Right renal pelvis (tissue), 4 donors: ENCODE data around the gene GPATCH11. TPM values are rescaled to one million over a fixed set of nuclear protein-coding genes. Genes with fewer than 3 reads are reported as not detected.

Source experiments
- DNase-seq, 4 donors: peaks; one replicate each; pipeline ENCODE4 v3.0.0-alpha.2; 2013; ENCODE audit warnings: low read depth in 4 of 4, low spot score in 3 of 4, missing footprints in 1 of 4
- polyA plus RNA-seq, 4 donors: library from polyadenylated mRNA; unstranded; fragments of 120-200 nt; gene quantifications; one replicate each; pipeline ENCODE4 v1.2.1, GENCODE V29; 2013; ENCODE audit not compliant: insufficient read length in 4 of 4

Gene GPATCH11
- polyA plus RNA-seq: 10 to 100 TPM in 3 of 4 donors, 1 to 10 TPM in 1; 8.7 to 11.5 (median 10.4) TPM

DNA sequence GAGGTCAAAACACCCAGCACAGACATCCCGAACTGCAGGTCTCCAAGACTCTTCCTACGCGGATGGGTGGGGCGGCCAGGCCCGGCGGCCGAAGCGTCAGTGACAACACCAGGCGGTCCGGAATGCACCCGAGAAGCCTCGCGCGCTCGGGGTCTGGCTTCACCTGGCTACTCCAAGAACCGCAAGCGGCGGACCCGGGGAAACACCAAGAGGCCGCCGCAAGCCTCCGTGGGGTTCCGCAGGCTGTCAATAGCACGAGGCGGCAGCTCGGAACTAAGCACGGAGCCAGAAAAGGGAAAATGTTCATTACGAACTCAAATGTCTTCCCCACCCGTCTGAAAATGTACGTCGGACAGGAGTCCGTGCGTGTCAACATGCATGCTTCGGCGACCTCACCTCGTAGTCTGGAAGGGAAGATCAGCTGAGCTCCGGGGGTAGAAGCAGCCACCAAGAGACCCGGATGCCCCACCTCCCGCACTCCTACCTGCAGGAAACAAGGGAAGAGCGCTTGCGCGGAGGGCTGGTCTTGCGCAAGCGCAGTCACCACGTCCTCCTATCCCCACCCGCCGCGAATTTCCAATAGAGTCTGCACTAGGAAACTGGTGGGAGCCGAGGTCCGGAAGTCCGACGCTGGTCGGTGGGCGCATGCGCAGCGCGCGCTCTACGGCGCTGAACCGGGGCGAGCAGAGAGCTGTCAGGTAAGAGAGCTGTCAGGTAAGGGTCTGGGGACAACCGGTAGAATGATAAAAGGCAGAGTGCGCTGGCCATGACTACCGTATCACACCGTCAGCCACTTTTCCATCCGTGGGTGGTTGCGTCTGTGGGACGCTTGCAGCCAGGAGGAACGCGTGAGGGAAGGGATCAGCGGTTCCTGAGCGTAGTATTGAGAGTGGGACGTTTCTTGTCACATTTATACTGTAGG is at the start of gene GPATCH11, which contains the start of gene HEATR5B:
GPATCH11 (plus strand) TSS at position 646 of the 922 bp plus-strand sequence. CDS start 3,864 bp downstream, outside the sequence.
HEATR5B (minus strand) TSS at position 500 of the 922 bp plus-strand sequence. CDS start 958 bp downstream, outside the sequence.
- peak; percentile 94 to 97 (median 96) for DNase-seq

DNA sequence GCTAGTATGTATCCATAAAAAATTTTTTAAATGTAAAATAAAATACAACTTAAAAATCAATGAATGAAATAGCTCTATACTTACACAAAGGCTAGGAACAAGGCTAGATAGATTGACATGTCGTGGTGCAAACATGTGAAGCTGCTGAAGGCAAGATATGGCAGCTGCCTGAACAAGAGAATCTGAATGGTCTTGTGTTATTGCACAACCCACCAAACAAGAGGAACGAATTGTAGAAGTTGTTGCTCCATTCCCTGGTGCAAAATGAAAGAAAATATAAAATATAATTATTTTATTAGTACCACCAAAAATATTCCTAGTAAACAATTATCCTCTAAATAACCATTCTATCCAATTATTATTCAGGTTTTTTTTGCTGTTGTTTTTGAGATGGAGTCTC is 46.5 kb upstream of the GPATCH11 start:
- no peak for DNase-seq

DNA sequence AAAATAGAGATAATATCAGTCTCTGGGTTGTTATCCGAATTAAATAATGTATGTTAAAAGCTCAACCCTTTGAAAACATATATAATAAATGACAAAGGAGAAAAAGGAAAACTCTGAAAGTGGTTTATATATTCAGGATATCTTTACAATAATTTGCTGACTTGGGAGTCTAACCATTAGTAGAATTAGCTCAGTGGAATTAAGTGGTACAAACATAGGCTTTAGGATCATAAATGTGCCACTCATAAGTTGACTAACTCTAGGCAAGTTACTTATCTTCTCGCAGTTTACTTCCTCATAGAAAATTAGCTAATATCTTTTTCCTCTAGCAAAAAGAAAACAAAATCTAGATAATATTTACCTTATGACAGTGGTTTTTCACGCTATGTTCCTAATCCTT is 44.7 kb upstream of the GPATCH11 start:
- DNase-seq: no peak

DNA sequence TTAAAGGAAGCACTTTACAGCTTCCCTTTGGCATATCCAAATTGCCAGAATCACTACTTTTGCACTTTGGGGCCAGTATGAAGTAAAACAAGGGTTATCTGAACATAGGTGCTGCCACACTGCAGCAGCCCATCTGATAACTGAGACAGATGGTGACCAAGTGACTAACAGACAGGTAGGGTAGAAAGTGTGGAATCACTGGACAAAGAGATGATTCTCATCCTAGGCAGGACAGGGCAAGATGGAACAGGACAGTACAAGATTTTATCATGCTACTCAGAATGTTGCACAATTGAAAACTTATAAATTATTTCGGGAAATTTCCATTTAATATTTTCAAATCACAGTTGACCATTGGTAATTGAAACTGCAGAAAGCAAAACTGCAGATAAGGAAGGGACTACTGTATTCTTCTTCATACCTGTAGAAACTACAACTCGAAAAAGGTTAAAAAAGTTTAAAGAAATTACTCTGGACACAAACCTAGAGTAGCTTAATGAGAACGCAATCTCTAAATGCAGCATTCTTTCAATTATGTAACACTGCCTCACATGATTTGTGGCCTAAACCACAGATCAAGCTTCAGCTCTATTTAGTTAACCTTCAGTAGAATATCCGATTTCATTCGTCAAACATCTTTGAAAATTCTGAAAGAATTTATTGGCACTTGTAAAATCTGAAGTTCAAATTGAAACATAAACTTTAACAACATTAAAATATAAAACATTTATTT is 31.6 kb upstream of the GPATCH11 start:
- DNase-seq: no peak

DNA sequence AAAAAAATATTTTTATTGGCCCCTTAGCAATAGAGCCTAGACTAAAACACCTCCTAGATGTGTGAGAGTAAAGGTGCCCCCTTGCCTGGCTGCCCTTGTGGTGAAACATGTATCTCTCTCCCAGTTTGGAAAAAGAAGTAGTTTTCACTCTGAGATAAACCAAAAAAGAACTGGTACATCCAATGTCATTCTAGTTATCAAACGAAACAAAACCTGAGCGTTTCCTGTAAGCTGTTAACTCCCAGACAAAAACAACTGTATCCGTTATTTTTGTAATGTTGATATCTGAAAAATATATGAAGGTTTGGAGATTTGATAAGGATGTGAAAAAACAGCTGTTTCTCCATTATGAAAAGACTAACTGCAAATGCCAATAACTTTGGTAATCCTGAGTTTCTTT is 24.5 kb upstream of the GPATCH11 start:
- no peak for DNase-seq

DNA sequence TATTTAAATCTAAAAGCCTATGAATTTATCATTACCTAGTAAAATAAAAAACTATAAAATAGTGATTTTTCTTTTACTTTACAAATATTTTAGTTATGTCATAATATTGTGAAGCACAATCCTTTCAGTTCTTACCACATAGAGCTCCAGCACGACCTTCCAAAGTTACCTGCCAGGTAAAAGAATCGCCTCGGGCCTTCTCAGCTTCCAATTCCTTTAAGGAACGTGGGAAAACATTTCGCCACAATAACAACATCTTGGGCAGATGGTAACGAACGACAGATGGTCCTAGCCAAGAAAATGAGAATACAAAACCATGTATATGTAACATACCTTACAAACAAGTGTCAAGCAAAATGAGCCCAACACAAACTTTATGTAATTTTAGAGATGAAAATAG is 23.9 kb upstream of the GPATCH11 start:
- DNase-seq: no peak

DNA sequence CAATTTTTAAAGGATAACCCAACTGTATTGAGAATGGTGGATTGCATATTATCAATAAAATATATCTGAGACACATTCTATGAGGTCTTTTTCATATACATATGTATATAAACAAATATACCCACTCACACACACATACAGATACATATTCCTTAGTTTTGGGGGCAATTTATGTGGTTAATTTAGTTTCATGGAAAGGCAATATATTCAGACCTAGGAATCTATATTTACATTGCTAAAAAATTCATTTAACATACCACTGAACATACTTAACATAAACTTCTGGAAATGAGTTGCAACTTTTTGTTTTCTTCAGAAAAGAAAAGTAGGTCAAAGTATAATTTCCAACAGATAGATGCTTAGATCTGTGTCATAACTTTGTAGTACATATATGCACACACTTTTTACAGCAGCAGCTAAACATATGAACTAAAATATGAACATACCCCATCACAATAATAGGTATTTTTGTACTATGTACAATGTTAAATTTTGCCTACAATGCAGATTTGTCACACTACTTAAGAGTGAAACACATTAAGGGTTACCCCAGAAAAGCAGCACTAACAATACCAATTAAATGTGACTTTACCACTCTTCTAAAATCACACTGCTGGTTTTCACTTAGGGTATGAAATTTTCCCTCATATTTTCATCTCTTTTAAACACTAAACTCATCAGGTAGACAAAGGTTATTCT is 23.2 kb upstream of the GPATCH11 start:
- no peak for DNase-seq

DNA sequence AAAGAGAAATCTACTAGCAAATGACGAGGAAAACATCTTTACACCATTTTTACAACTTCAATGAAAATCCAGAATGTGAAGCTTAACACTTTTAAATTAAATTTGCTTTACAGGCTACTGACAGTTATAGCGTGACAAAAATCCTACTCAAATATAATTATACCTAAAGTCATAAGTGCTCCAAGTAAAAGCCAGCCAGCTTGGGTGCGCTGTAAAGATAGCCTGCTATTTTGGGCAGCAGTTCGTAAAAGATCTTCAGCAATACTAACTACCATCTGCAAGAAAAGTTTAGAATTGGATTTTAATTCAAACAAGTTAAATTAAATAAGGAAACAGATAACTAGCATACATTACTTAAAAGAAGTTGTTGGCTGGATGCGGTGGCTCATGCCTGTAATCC is 22.5 kb upstream of the GPATCH11 start:
- no peak for DNase-seq

DNA sequence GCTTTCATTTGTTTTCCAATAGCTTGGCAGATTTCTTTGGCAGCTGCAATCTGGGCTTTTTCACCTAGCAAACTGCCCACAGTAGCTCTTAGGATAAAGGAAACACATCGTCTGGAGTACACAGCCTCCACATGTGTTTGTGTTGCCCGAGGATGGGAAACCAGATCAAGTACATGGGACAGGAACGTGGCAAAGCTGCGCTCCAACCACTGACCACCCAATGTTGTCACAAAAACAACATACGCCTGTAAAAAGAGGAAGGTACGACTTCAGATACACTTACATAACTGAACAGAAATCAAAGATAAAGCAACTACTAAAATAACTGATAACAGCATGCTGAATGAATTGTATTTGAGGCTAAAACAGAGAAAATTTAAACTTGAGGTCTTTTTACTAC is 15.6 kb upstream of the GPATCH11 start:
- DNase-seq: no peak

DNA sequence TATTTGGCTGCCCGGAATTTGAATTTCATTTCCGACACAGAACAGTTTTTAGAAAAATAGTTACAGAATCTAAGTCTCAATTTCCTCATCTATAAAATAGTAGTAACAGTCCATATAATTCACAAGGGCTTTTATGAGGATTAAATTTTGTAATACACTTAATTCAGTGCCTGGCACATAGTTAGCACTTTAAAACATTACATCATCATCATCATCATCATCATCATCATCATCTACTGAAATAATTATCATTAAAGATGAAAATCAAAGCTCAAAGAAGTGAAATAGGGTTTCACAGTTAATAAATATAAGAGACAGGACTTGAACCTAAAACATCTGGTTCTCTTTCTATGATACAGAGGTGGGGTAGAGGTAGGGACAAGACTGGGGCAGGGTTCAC is 13.4 kb upstream of the GPATCH11 start:
- DNase-seq: no peak

DNA sequence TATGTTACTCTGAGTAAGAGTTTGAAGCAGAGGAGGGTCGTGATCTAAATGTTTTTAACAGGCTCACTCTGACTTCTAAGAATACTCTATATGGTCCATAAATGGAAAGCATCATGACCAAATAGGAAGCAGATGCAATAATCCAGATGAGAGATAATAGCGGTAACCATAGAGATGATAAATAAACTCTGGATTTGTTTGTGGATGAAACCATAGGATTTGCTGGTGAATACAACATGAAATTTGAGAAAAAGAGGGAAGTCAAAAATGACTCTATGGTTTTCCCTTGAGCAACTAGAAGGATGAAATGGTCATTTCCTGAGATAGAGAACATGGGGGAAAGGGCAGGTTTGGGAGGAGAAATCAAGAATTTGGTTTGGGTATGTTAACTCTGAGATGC is 4.1 kb upstream of the GPATCH11 start:
- DNase-seq: no peak

DNA sequence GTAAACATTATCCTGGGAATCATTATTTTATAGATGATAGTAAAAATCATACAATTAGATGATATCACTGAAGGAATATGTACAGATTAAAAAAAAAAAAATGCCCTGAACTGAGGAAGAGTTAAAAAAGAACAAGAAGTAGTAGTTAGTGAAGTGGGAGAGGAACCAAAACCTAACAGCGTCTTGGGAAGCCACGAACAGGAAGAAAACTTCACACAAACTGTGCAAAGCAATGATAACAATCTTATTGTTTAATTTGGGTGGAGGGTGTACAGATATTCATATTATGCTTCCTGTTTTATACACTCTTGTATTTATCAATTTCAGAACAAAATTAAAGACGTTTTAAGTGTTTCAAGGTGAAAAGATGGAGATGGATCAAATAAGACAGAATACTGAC is 3.6 kb upstream of the GPATCH11 start:
- no peak for DNase-seq

DNA sequence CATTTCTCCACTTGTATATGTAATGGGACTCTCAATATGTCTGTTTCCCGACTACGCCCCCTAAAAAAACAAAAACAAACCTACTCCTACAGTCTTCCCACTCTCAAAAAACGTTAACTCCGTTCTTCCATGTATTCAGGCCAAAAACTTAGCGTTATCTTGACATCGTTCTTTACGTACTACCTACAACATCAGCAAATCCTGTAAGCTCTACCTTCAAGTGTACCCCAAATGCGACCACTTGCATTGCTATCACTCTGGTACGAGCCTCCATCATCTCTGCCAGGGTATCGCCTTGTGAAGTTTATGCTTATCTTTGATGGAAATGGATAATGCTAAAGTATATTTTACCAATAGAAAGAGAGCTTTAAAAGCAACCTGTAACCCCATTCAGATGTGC is 479 bp downstream of the GPATCH11 start:
- no peak for DNase-seq

DNA sequence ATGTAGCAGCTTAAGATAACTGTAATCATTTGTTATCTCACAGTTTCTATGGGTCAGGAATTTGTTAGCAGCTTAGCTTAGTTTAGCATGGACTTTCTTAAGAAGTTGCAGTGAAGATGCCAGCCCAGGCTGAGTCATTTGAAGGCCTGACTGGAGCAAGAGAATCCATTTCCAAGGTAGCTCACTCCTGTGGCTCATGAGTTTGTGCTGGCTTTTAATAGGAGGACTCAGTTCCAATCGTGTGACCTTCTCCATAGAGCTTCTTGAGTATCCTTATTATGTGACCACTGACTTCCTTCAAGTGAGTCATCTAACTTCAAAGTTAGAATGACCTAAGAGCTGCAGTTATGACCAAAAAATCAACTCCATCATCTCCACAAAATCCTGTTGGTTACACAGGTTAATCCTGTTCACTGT is 1.4 kb downstream of the GPATCH11 start:
- no peak for DNase-seq

DNA sequence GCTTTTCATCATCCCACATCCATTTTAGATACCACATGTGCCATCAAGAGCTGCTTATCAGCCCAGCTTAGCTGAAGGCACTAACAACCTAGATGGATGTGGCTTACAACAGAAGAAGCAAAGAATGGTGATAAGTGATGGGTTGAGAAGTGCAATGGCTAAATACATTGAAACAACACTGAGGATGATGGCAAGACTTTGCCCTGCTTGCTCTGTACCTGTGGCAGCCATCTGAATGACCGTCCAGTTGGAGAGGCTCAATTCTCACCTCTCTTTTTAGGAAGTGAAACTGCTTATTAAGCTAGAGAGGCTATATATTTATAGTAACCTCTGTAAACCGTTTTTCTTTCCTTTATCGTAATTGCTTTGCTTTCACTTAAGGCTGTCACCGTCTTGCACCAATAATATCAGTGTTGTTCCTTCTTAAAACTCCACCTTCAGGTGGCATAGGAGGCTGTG is 5.7 kb downstream of the GPATCH11 start:
- no peak for DNase-seq

DNA sequence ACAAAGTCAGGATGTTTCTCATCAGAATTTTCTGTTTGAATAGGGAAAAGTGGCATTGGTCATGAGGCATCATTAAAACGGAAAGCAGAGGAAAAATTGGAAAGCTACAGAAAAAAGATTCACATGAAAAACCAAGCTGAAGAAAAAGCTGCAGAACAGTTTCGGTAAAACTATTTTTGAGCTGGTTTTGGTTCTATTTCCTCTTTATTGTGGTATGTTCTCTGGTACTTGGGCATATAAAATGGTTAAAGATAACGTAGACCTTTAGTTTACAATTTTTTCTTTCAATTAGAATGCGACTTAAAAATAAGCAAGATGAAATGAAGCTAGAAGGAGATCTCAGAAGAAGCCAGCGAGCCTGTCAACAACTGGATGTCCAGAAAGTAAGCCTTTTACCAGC is 7.6 kb downstream of the GPATCH11 start:
- DNase-seq: no peak

DNA sequence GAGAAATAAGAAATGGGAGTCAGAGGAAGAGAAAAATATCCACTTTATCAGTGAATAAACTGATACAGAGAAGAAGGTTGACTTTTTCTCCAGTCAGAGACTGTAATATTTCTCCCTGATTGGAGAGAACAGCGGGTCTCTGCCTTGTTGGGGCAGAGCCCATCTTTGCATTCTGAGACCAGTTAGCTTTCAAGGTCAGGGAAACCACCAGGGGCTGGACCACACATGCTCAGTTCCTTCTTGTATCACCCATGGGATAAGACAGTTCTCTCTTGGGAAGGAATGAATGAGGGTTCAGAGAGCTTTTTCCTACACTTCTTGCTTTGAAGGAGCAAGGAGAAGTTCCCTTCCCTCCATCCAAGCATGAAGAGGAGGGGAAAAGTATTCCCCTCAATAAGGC is 12.2 kb downstream of the GPATCH11 start:
- DNase-seq: no peak

DNA sequence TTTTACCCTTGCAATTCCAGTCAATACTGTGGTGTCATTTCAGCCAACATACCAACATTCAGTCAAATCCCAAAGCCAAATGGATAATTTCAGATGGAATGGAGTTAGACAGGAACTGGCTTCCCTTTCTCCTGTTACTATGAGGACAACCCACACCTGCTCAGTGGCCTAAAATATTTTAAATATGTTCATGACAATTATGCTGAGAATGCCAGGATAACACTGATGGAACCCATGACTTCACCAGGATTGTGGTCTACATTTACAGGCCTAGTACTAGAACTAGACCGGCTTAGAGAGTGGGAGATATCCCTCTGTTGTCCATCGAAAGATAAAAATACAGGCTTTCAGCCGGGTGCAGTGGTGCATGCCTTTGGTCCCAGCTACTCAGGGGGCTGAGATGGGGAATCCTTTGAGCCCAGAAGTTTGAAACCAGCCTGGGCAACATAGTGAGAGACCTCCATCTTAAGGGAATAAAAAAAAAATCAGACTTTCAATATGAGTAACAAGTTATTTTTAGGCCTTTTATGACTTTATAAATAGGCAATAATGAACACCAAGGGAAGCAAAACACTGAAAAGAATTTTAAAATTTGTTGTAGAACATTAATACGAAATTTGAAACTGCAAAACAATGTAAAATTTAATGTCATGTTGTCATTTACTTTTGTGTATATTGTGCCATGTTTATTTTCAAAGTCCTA is 14.2 kb downstream of the GPATCH11 start:
- no peak for DNase-seq

DNA sequence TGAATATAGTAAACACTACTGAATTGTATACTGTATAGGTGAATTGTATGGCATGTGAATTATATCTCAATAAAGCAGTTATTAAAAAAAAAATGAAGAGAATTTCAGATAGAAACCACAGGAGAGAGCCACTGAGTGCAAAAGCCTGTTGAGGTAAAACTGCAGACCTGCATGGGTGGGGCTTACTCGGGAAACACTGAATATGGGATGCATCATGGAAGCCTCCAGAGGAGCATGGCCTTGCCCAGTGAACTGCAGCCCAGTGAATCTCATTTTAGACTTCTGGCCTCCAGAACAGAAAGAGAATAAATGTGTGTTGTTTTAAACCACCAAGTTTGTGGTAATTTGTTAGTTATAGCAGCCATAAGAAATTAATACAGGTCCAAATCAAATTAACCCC is 15.7 kb downstream of the GPATCH11 start:
- DNase-seq: no peak

DNA sequence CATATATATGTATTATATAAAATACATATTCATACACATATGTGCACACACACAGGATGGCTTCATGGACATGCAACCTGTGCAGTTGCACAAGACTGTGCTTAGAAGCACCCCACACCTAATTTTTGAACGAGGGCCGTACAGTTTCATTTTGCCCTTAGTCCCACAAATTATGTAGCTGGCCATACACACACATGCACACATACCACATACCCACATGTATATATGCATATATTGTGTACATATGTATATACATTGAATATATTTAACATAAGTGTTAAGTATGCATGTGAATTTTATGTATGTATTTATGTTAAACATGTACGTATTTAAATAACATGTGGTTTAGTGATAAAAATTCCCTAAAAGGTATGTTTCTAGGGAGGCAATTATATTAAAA is 18.3 kb downstream of the GPATCH11 start:
- no peak for DNase-seq
